ENCODE measurements around the gene PRSS22.

The PRSS22 gene

GRCh38 chr16:2836646-2837508 lies 21.1 kb downstream of the PRSS22 start:
- Histone ChIP-seq H3K27me3 (ENCODE audit: insufficient read depth, low read length, poor library complexity) (no peaks in the 10 kb centered on the region), H3K9me3 (ENCODE audit: insufficient read depth, low read length, severe bottlenecking) (no peaks in the 10 kb centered on the region), H3K4me3 (ENCODE audit: low read depth in 1 of 2, low read length in 2 of 2) (no peak overlapping the region), H4K20me1 (ENCODE audit: insufficient read depth, low read length) (no peaks in the 10 kb centered on the region), H3K27ac (ENCODE audit: low read length) (no peak overlapping the region), H3K4me1 (ENCODE audit: insufficient read depth, low read length) (no peaks in the 10 kb centered on the region), H3K9ac (ENCODE audit: low read depth, low read length) (no peak overlapping the region), H3K4me2 (ENCODE audit: insufficient read depth, low read length) (no peak overlapping the region), H3K79me2 (ENCODE audit: insufficient read depth, low read length) (no peaks in the 10 kb centered on the region), H3K36me3 (ENCODE audit: insufficient read depth, low read length) (no peaks in the 10 kb centered on the region), H2AFZ (ENCODE audit: low read depth, low read length) (no peak overlapping the region)
- DNase-seq = no peak
- TF ChIP-seq EZH2 (IDR thresholded peaks at IDR 0.05; ENCODE audit: borderline replicate concordance, low read depth, low read length, severe bottlenecking) = no peak
- no peak for TF ChIP-seq CTCF (IDR thresholded peaks at IDR 0.05; ENCODE audit: borderline replicate concordance, extremely low read depth, low read length, poor library complexity, severe bottlenecking)
- no peak for ATAC-seq (ENCODE audit: insufficient read depth, low read depth)

GRCh38 chr16:2835638-2836493 lies 22.1 kb downstream of the PRSS22 start:
- no peak for TF ChIP-seq CTCF (IDR thresholded peaks at IDR 0.05; ENCODE audit: borderline replicate concordance, extremely low read depth, low read length, poor library complexity, severe bottlenecking)
- TF ChIP-seq EZH2 (IDR thresholded peaks at IDR 0.05; ENCODE audit: borderline replicate concordance, low read depth, low read length, severe bottlenecking) = no peak
- H3K27ac ChIP-seq (ENCODE audit: low read length) = no peak overlapping the region
- DNase-seq = no peak
- no peak for ATAC-seq (ENCODE audit: insufficient read depth, low read depth)
- H3K9ac ChIP-seq (ENCODE audit: low read depth, low read length) = no peak overlapping the region
- H3K4me1 ChIP-seq (ENCODE audit: insufficient read depth, low read length) = no peaks in the 10 kb centered on the region
- no peak overlapping the region for H3K4me3 ChIP-seq (ENCODE audit: low read depth in 1 of 2, low read length in 2 of 2)
- H3K4me2 ChIP-seq (ENCODE audit: insufficient read depth, low read length) = no peak overlapping the region
- no peaks in the 10 kb centered on the region for H3K9me3 ChIP-seq (ENCODE audit: insufficient read depth, low read length, severe bottlenecking)
- H3K79me2 ChIP-seq (ENCODE audit: insufficient read depth, low read length) = no peaks in the 10 kb centered on the region
- no peak overlapping the region for H2AFZ ChIP-seq (ENCODE audit: low read depth, low read length)
- no peaks in the 10 kb centered on the region for H3K27me3 ChIP-seq (ENCODE audit: insufficient read depth, low read length, poor library complexity)
- H4K20me1 ChIP-seq (ENCODE audit: insufficient read depth, low read length) = no peaks in the 10 kb centered on the region
- no peaks in the 10 kb centered on the region for H3K36me3 ChIP-seq (ENCODE audit: insufficient read depth, low read length)

GRCh38 chr16:2834968-2835367 lies 23.0 kb downstream of the PRSS22 start:
- no peaks in the 10 kb centered on the region for H3K27me3 ChIP-seq (ENCODE audit: insufficient read depth, low read length, poor library complexity)
- no peak overlapping the region for H3K9ac ChIP-seq (ENCODE audit: low read depth, low read length)
- no peak overlapping the region for H2AFZ ChIP-seq (ENCODE audit: low read depth, low read length)
- H3K9me3 ChIP-seq (ENCODE audit: insufficient read depth, low read length, severe bottlenecking) = no peaks in the 10 kb centered on the region
- H3K79me2 ChIP-seq (ENCODE audit: insufficient read depth, low read length) = no peaks in the 10 kb centered on the region
- DNase-seq (no peak), ATAC-seq (ENCODE audit: insufficient read depth, low read depth) (no peak)
- no peaks in the 10 kb centered on the region for H4K20me1 ChIP-seq (ENCODE audit: insufficient read depth, low read length)
- TF ChIP-seq CTCF (IDR thresholded peaks at IDR 0.05; ENCODE audit: borderline replicate concordance, extremely low read depth, low read length, poor library complexity, severe bottlenecking) = no peak
- no peak for TF ChIP-seq EZH2 (IDR thresholded peaks at IDR 0.05; ENCODE audit: borderline replicate concordance, low read depth, low read length, severe bottlenecking)
- no peak overlapping the region for H3K4me3 ChIP-seq (ENCODE audit: low read depth in 1 of 2, low read length in 2 of 2)
- H3K4me2 ChIP-seq (ENCODE audit: insufficient read depth, low read length) = no peak overlapping the region
- H3K4me1 ChIP-seq (ENCODE audit: insufficient read depth, low read length) = no peaks in the 10 kb centered on the region
- H3K36me3 ChIP-seq (ENCODE audit: insufficient read depth, low read length) = no peaks in the 10 kb centered on the region
- no peak overlapping the region for H3K27ac ChIP-seq (ENCODE audit: low read length)

Data from DND-41 (cell line).